Measurements from ENCODE around the gene RALGPS1. TPM values are rescaled to one million over a fixed set of nuclear protein-coding genes. Genes with fewer than 3 reads are reported as not detected.

Gene RALGPS1
- total and polyA plus RNA-seq, 2 of the 8 experiments (the other 6 are each of a cell fraction or from before 2014, with no cell fraction given) = 20.0 to 23.5 TPM

- WGBS, 2 experiments (ENCODE audit: extremely low coverage in 1 of 2, insufficient coverage in 1 of 2, insufficient read length in 1 of 2, insufficient replicate concordance in 2 of 2, low coverage in 1 of 2, low lambda C conversion rate in 2 of 2, missing lambda C conversion rate in 1 of 2) = 88% methylated on average over 4 of the region's 4 CpGs; no CpG with 5 or more reads in 1 of the 2 experiments
Measured at GRCh38 chr9:127205952-127206351, 291.4 kb downstream of the RALGPS1 start.

More at GRCh38 chr9:127205952-127206351, 291.4 kb downstream of the RALGPS1 start:
- Histone ChIP-seq H2BK15ac (ENCODE audit: low read length) (no peak overlapping the region), H3K56ac (replicated peaks; ENCODE audit: insufficient read length, low read depth, low read length) (no peak overlapping the region), H4K20me1 (replicated peaks in 1 of 2; ENCODE audit: control insufficient read depth in 1 of 2, insufficient read depth in 2 of 2, low read length in 2 of 2) (no peaks in the 10 kb centered on the region), H3K27me3 (replicated peaks in 1 of 4; ENCODE audit: control insufficient read depth in 3 of 4, extremely low read depth in 1 of 4, insufficient read depth in 3 of 4, low read length in 3 of 4) (no peaks in the 10 kb centered on the region), H3K4me2 (ENCODE audit: insufficient read depth in 1 of 2, low read depth in 2 of 2, low read length in 2 of 2) (no peak overlapping the region), H2BK5ac (ENCODE audit: low read depth, low read length) (no peak overlapping the region), H2BK120ac (replicated peaks; ENCODE audit: low read depth, low read length) (no peak overlapping the region), H2AFZ (ENCODE audit: low read length) (no peak overlapping the region), H3K23me2 (ENCODE audit: low read depth, low read length) (no peaks in the 10 kb centered on the region), H3K9ac (replicated peaks in 1 of 4; ENCODE audit: extremely low read depth in 1 of 4, low read depth in 3 of 4, low read length in 3 of 4) (no peak overlapping the region), H3K14ac (ENCODE audit: insufficient read length) (no peak overlapping the region), H3K79me1 (ENCODE audit: low read depth, low read length) (no peaks in the 10 kb centered on the region), H3K9me3 (ENCODE audit: insufficient read depth in 2 of 2, low read depth in 1 of 2, low read length in 1 of 2) (no peaks in the 10 kb centered on the region), H4K8ac (ENCODE audit: extremely low read depth, insufficient read depth, low read length) (no peak overlapping the region), H3K27ac (ENCODE audit: low read depth, low read length) (no peak overlapping the region), H2BK20ac (ENCODE audit: low read length) (no peak overlapping the region), H3K4me3 (ENCODE audit: extremely low read depth in 1 of 4, insufficient read depth in 2 of 4, low read depth in 3 of 4, low read length in 4 of 4) (no peak overlapping the region), H4K5ac (ENCODE audit: insufficient read length, low read depth, low read length) (no peak overlapping the region), H4K91ac (replicated peaks; ENCODE audit: insufficient read length, low read length) (no peak overlapping the region), H3K18ac (ENCODE audit: extremely low read depth, low read length) (no peak overlapping the region), H3K4me1 (replicated peaks in 1 of 4; ENCODE audit: control insufficient read depth in 3 of 4, insufficient read depth in 4 of 4, low read length in 3 of 4) (peaks cover 0 to 8% (median 2%) of the 10 kb centered on the region in 4 experiments; a peak in 4 of 7 replicates), H3K79me2 (ENCODE audit: control insufficient read depth in 1 of 2, insufficient read depth in 2 of 2, low read length in 2 of 2) (no peaks in the 10 kb centered on the region), H3K36me3 (ENCODE audit: control insufficient read depth in 2 of 4, insufficient read depth in 4 of 4, low read length in 3 of 4) (no peaks in the 10 kb centered on the region), H3K23ac (ENCODE audit: insufficient read length) (no peak overlapping the region), H2AK5ac (ENCODE audit: low read depth, low read length) (no peak overlapping the region), H3K4ac (replicated peaks; ENCODE audit: insufficient read length, low read depth, low read length) (no peak overlapping the region), H2BK12ac (ENCODE audit: low read depth, low read length) (no peak overlapping the region)
- ChIA-PET CTCF (ENCODE audit: partially characterized antibody) (interaction anchor here (0.6 to 1.8 kb wide), 5 partner anchors 72 to 381 kb away, joined by 3 to 4 read pairs (median 3); no protein-coding TSS in a partner anchor), POLR2A (ENCODE audit: partially characterized antibody) (no interaction called here)
- no peak for TF ChIP-seq BRCA1 (IDR thresholded peaks at IDR 0.05; ENCODE audit: low read depth, low read length)
- no peak for TF ChIP-seq FOSL1 (IDR thresholded peaks at IDR 0.05; ENCODE audit: insufficient read depth, low read depth, low read length)
- no peak for TF ChIP-seq CEBPB (IDR thresholded peaks at IDR 0.05; ENCODE audit: low read depth, low read length)
- TF ChIP-seq POLR2AphosphoS5 (IDR thresholded peaks at IDR 0.05; ENCODE audit: low read depth, low read length) = no peak
- no peak for TF ChIP-seq KDM1A (IDR thresholded peaks at IDR 0.05; ENCODE audit: borderline replicate concordance, low read length)
- no peak for TF ChIP-seq GABPA (IDR thresholded peaks at IDR 0.05; ENCODE audit: borderline replicate concordance, insufficient read depth, low read length)
- no peak for TF ChIP-seq ZNF274 (IDR thresholded peaks at IDR 0.05; ENCODE audit: borderline replicate concordance, extremely low read depth, low read length)
- no peak for TF ChIP-seq POLR2A (IDR thresholded peaks at IDR 0.05; ENCODE audit: control extremely low read depth in 1 of 2, low read depth in 2 of 2, low read length in 2 of 2)
- TF ChIP-seq ATF2 (IDR thresholded peaks at IDR 0.05; ENCODE audit: low read length) = no peak
- TF ChIP-seq NRF1 (IDR thresholded peaks at IDR 0.05; ENCODE audit: low read depth, low read length) = no peak
- no peak for TF ChIP-seq KDM4A (IDR thresholded peaks at IDR 0.05; ENCODE audit: low read depth, low read length, severe bottlenecking)
- no peak for TF ChIP-seq KDM5A (IDR thresholded peaks at IDR 0.05; ENCODE audit: low read length)
- no peak for TF ChIP-seq HDAC6 (IDR thresholded peaks at IDR 0.05; ENCODE audit: low read depth, low read length)
- FAIRE-seq (no peak), DNase-seq (ENCODE audit: low read depth in 1 of 2, low spot score in 2 of 2) (no peak)

Data from H1 (cell line).